IPS-20b (cell line): Measurements from ENCODE around the gene P2RY6.

Experiments
- H3K27ac ChIP-seq: one replicate; pipeline ENCODE4 v1.5.1; 2013; ENCODE audit warnings: low read length
- H3K27me3 ChIP-seq: 2 replicates; pipeline ENCODE4 v1.6.1; 2013; ENCODE audit warnings: mild to moderate bottlenecking, low read length, inconsistent platforms; ENCODE audit not compliant: insufficient read depth
- H3K36me3 ChIP-seq: 2 replicates; pipeline ENCODE4 v1.6.1; 2013; ENCODE audit warnings: low read depth, mild to moderate bottlenecking, inconsistent platforms, low read length, moderate library complexity; ENCODE audit not compliant: insufficient read depth
- H3K4me1 ChIP-seq: 2 replicates; pipeline ENCODE4 v1.6.1; 2013; ENCODE audit warnings: mild to moderate bottlenecking, control low read depth, inconsistent platforms, low read length, moderate library complexity; ENCODE audit not compliant: insufficient read depth
- H3K4me3 ChIP-seq: 2 replicates; pipeline ENCODE4 v1.5.1; 2013; ENCODE audit warnings: mild to moderate bottlenecking, low read length, inconsistent platforms
- H3K9ac ChIP-seq: 2 replicates; pipeline ENCODE4 v1.6.1; 2013; ENCODE audit warnings: low read depth, mild to moderate bottlenecking, inconsistent platforms, low read length, moderate library complexity
- H3K9me3 ChIP-seq: 2 replicates; pipeline ENCODE4 v1.6.1; 2013; ENCODE audit warnings: mild to moderate bottlenecking, low read depth, low read length, inconsistent platforms; ENCODE audit not compliant: insufficient read depth

Gene P2RY6

GRCh38 chr11:73325036-73325981 is 53.2 kb downstream of the P2RY6 start:
- no peak overlapping the region for H3K9ac ChIP-seq
- peaks cover 18% of the 10 kb centered on the region for H3K4me1 ChIP-seq
- H3K27me3 ChIP-seq, result peaks cover 23% of the 10 kb centered on the region; the same call in 1 of the 2 replicates
- H3K36me3 ChIP-seq, result no peaks in the 10 kb centered on the region
- H3K9me3 ChIP-seq, result no peaks in the 10 kb centered on the region
- H3K4me3 ChIP-seq, result no peak overlapping the region
- no peak overlapping the region for H3K27ac ChIP-seq

GRCh38 chr11:73326929-73327811 is 55.0 kb downstream of the P2RY6 start:
- H3K4me1 ChIP-seq, result peaks cover 29% of the 10 kb centered on the region
- no peaks in the 10 kb centered on the region for H3K9me3 ChIP-seq
- peaks cover 36% of the 10 kb centered on the region for H3K27me3 ChIP-seq
- no peak overlapping the region for H3K27ac ChIP-seq
- H3K4me3 ChIP-seq, result no peak overlapping the region
- H3K36me3 ChIP-seq, result no peaks in the 10 kb centered on the region
- H3K9ac ChIP-seq, result no peak overlapping the region

- Histone ChIP-seq H3K4me1 (peaks cover 29% of the 10 kb centered on the region), H3K36me3 (no peaks in the 10 kb centered on the region), H3K4me3 (no peak overlapping the region), H3K27me3 (peaks cover 36% of the 10 kb centered on the region), H3K27ac (no peak overlapping the region), H3K9me3 (no peaks in the 10 kb centered on the region), H3K9ac (no peak overlapping the region)
These were observed 55.8 kb downstream of the P2RY6 start for GRCh38 chr11:73327812-73328364.

- Histone ChIP-seq H3K27me3 (peaks cover 60% of the 10 kb centered on the region), H3K27ac (no peak overlapping the region), H3K9me3 (no peaks in the 10 kb centered on the region), H3K4me3 (peak overlapping the region; percentile 46; the same call in 1 of the 2 replicates), H3K36me3 (no peaks in the 10 kb centered on the region), H3K4me1 (peaks cover 31% of the 10 kb centered on the region), H3K9ac (peak overlapping the region; percentile 16; the same call in 1 of the 2 replicates)
These were observed 58.5 kb downstream of the P2RY6 start for GRCh38 chr11:73330569-73331093.

- peaks cover 67% of the 10 kb centered on the region for H3K27me3 ChIP-seq
- H3K9ac ChIP-seq, result peak overlapping the region; percentile 16; the same call in 1 of the 2 replicates
- no peaks in the 10 kb centered on the region for H3K36me3 ChIP-seq
- peaks cover 31% of the 10 kb centered on the region for H3K4me1 ChIP-seq
- H3K27ac ChIP-seq, result no peak overlapping the region
- H3K9me3 ChIP-seq, result no peaks in the 10 kb centered on the region
- H3K4me3 ChIP-seq, result peak overlapping the region; percentile 46; the same call in 1 of the 2 replicates
These were observed 59.2 kb downstream of the P2RY6 start for GRCh38 chr11:73331138-73331916.

- H3K9me3 ChIP-seq, result no peaks in the 10 kb centered on the region
- no peak overlapping the region for H3K4me3 ChIP-seq
- peaks cover 31% of the 10 kb centered on the region for H3K4me1 ChIP-seq
- H3K27ac ChIP-seq, result no peak overlapping the region
- H3K9ac ChIP-seq, result no peak overlapping the region
- no peaks in the 10 kb centered on the region for H3K36me3 ChIP-seq
- H3K27me3 ChIP-seq, result peaks cover 67% of the 10 kb centered on the region
These were observed 61.0 kb downstream of the P2RY6 start for GRCh38 chr11:73333173-73333572.

- Histone ChIP-seq H3K9me3 (no peaks in the 10 kb centered on the region), H3K36me3 (no peaks in the 10 kb centered on the region), H3K27ac (no peak overlapping the region), H3K4me1 (peaks cover 31% of the 10 kb centered on the region), H3K27me3 (peaks cover 67% of the 10 kb centered on the region), H3K9ac (no peak overlapping the region), H3K4me3 (no peak overlapping the region)
These were observed 61.7 kb downstream of the P2RY6 start for GRCh38 chr11:73333640-73334383.

- Histone ChIP-seq H3K36me3 (no peaks in the 10 kb centered on the region), H3K4me3 (no peak overlapping the region), H3K27ac (no peak overlapping the region), H3K9me3 (no peaks in the 10 kb centered on the region), H3K9ac (no peak overlapping the region), H3K4me1 (peaks cover 31% of the 10 kb centered on the region), H3K27me3 (peaks cover 65% of the 10 kb centered on the region)
These were observed 62.5 kb downstream of the P2RY6 start for GRCh38 chr11:73334384-73335203.

- H3K9ac ChIP-seq, result no peak overlapping the region
- H3K27ac ChIP-seq, result no peak overlapping the region
- no peaks in the 10 kb centered on the region for H3K36me3 ChIP-seq
- peaks cover 59% of the 10 kb centered on the region for H3K27me3 ChIP-seq
- H3K9me3 ChIP-seq, result no peaks in the 10 kb centered on the region
- no peak overlapping the region for H3K4me3 ChIP-seq
- H3K4me1 ChIP-seq, result peaks cover 31% of the 10 kb centered on the region
These were observed 63.2 kb downstream of the P2RY6 start for GRCh38 chr11:73335204-73335923.
